HTR-8/SVneo (cell line): ENCODE results near the gene FKBP4.

ENCODE experiments used
- DNase-seq: peaks from one replicate; pipeline ENCODE4 v3.0.0; 2011; ENCODE audit warnings: low spot score, mixed read lengths; ENCODE audit not compliant: insufficient read length
- FAIRE-seq: peaks from 2 replicates; lab custom pipeline; 2011; peaks lifted over from hg19 to GRCh38; lab: Jason Lieb, UNC

The FKBP4 gene

GRCh38 chr12:2841056-2841650, 46.4 kb downstream of the FKBP4 start:
- FAIRE-seq (no peak), DNase-seq (no peak)

- DNase-seq = no peak
- FAIRE-seq = no peak
Measured at GRCh38 chr12:2842948-2843347, 48.2 kb downstream of the FKBP4 start.

- DNase-seq = no peak
- FAIRE-seq = peak; percentile 69
Measured at GRCh38 chr12:2844786-2845185, 50.0 kb downstream of the FKBP4 start.

DNA sequence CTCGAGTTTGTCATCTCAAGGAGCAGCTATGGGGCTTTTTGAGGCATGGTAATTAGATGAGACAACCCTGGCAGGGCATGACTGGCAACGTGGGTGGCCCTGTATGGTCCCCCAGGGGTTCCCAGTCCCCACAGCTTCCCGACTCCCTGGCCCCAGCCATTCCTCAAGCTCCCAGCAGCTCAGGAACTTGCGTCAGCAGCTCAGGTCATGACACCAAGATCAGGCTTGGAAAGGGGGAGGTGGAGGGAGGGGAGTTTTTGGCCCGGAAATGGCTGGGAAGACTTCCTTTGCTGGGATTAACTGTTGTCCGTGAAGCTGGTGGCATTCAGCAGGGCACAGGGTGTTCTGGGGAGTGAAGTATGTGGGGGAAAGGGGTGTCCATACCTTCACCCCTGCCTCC, 50.5 kb downstream of the FKBP4 start:
- FAIRE-seq (peak; percentile 76), DNase-seq (peak; percentile 85)

GRCh38 chr12:2851931-2852330, 57.2 kb downstream of the FKBP4 start:
- no peak for DNase-seq
- FAIRE-seq = no peak

DNA sequence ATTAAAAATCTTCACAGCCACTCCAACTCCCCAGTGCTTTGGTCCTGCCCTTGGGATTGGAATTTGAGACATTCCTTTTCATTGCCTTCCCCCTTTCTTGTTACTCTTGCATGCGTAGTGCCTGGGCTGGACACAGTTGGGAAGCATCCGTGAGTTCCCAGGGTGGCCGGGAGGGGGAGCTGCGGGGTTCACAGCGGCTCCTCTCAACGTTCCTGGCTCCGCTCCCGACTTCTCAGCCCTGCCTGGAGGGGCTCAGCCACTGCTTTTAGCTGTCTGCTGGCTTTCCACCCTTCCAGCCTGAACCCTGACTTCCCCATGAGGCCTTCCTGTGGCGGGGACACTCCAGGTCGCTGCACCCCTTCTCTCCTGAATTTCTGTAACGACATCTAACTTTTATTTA, 58.9 kb downstream of the FKBP4 start:
- DNase-seq (peak; percentile 96), FAIRE-seq (peak; percentile 87)
